Endothelial cell (in vitro differentiated cells): ENCODE results near the gene GAS6. TPM values are rescaled to one million over a fixed set of nuclear protein-coding genes. Genes with fewer than 3 reads are reported as not detected.

Source experiments
- DNase-seq: peaks from one replicate; pipeline ENCODE4 v3.0.0; 2021; ENCODE audit warnings: low spot score
- H3K27ac Mint-ChIP-seq: one replicate; pipeline ENCODE4 v1.8.0; 2021; ENCODE audit warnings: mixed read lengths, inconsistent platforms; ENCODE audit not compliant: unreplicated experiment
- H3K27me3 Mint-ChIP-seq: one replicate; pipeline ENCODE4 v1.8.0; 2021; ENCODE audit warnings: mild to moderate bottlenecking, moderate library complexity, mixed read lengths, inconsistent platforms; ENCODE audit not compliant: unreplicated experiment
- H3K36me3 Mint-ChIP-seq: one replicate; pipeline ENCODE4 v1.8.0; 2021; ENCODE audit warnings: mild to moderate bottlenecking, low read depth, mixed read lengths, inconsistent platforms; ENCODE audit not compliant: unreplicated experiment
- H3K4me1 Mint-ChIP-seq: one replicate; pipeline ENCODE4 v1.8.0; 2021; ENCODE audit warnings: mild to moderate bottlenecking, mixed read lengths, inconsistent platforms; ENCODE audit not compliant: unreplicated experiment
- H3K4me3 Mint-ChIP-seq: one replicate; pipeline ENCODE4 v1.8.0; 2021; ENCODE audit warnings: mild to moderate bottlenecking, mixed read lengths, inconsistent platforms; ENCODE audit not compliant: unreplicated experiment
- H3K9me3 Mint-ChIP-seq: one replicate; pipeline ENCODE4 v1.8.0; 2021; ENCODE audit warnings: mixed read lengths, inconsistent platforms; ENCODE audit not compliant: unreplicated experiment
- total RNA-seq: library from RNA; stranded (reverse); fragmentation: NEBNext Ultra II Directional; extraction: Animal tissue kit (Norgen Biotek cat#: 25700); gene quantifications from one replicate; pipeline ENCODE4 v1.2.1, GENCODE V29; 2021; ENCODE audit not compliant: unreplicated experiment
- TF ChIP-seq, protein P1 (sequence below): fragments of 200-600 bp; sonication (generic); IDR thresholded peaks from one replicate; pipeline ENCODE4 v1.5.0; 2021; ENCODE audit warnings: antibody characterized with exemption; ENCODE audit not compliant: unreplicated experiment

GAS6 gene
- total RNA-seq, 1 donor from 2014 or later, result 19.8 TPM

DNA sequence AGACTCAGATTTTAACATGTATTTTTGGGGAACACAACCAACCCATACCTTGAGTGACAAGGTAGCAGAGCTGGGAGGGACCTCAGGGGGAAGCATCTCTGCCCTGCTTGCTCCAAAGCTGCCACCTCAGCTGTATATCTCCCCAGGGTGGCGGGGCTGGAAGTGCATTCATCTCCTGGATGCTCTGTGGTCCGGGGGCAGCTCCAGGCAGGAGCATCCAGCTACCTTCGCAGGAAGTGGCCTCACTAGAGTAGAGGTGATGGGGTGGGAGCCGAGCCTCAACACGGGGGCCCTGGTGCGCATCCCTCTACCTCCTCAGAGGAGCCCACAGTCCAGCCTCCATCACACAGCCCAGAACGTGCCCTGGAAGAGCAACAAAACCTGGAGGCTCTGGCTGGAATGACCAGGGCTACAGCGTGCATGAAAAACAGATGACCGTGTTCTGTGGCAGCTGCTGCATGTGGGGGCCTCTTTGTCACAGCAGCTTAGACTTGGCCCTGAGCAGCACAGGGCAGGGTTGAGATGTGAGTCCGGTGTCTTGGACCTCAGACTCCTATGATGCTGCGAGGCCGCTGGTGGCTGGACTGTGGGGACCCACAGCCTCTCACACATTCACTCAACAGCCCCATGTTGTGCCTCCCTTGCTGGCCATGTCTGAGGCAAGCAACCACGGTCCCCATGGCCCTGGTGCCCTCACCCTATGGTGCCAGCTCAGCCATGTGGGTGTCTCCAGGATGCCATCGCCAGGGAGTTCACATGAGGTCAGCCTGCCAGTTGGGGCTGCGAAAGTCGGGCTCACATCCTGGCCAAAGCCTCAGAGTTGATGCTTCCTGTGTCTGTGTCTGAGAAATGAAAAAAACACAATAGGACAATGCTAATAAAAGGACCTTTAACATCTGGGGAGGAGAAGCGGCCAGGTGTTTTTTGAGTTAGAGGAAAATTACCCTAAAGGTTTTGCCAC, 17.1 kb upstream of the GAS6 start:
- Mint-ChIP-seq H3K4me1 (peaks cover 22% of the 10 kb centered on the region), H3K27ac (peak overlapping the region; percentile 12), H3K9me3 (no peaks in the 10 kb centered on the region), H3K4me3 (no peak overlapping the region), H3K36me3 (peaks cover 9% of the 10 kb centered on the region), H3K27me3 (peaks cover 10% of the 10 kb centered on the region)
- DNase-seq, result no peak
- TF ChIP-seq, protein P1, sequence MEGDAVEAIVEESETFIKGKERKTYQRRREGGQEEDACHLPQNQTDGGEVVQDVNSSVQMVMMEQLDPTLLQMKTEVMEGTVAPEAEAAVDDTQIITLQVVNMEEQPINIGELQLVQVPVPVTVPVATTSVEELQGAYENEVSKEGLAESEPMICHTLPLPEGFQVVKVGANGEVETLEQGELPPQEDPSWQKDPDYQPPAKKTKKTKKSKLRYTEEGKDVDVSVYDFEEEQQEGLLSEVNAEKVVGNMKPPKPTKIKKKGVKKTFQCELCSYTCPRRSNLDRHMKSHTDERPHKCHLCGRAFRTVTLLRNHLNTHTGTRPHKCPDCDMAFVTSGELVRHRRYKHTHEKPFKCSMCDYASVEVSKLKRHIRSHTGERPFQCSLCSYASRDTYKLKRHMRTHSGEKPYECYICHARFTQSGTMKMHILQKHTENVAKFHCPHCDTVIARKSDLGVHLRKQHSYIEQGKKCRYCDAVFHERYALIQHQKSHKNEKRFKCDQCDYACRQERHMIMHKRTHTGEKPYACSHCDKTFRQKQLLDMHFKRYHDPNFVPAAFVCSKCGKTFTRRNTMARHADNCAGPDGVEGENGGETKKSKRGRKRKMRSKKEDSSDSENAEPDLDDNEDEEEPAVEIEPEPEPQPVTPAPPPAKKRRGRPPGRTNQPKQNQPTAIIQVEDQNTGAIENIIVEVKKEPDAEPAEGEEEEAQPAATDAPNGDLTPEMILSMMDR, result no peak

GRCh38 chr13:113879494-113880360, 15.9 kb upstream of the GAS6 start:
- Mint-ChIP-seq H3K36me3 (peaks cover 5% of the 10 kb centered on the region), H3K4me1 (peaks cover 27% of the 10 kb centered on the region), H3K4me3 (no peak overlapping the region), H3K27ac (no peak overlapping the region), H3K9me3 (no peaks in the 10 kb centered on the region), H3K27me3 (peaks cover 13% of the 10 kb centered on the region)
- TF ChIP-seq, protein P1, result no peak
- DNase-seq, result no peak

DNA sequence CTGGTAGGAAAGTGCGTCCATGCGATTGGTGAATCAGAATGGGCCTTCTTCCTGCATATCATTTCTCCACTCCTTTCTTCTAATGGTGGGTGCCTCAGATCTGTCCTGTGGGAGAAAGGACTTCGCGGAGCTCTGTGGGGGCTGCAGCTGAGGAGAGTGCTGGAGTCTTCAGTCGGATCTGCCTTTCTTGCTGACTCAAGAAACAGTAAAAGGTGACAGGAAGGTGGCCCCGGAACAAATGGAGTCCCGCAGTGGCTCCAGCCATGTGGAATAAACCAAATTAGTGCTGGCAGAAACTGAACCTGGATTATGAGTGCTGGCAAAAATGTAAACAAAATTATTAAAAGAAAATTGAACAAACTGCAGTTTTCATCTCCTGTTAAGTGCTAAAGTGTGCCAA, 15.1 kb upstream of the GAS6 start:
- H3K27me3 Mint-ChIP-seq, result peaks cover 13% of the 10 kb centered on the region
- H3K27ac Mint-ChIP-seq, result no peak overlapping the region
- peaks cover 27% of the 10 kb centered on the region for H3K4me1 Mint-ChIP-seq
- TF ChIP-seq, protein P1, result no peak
- no peak for DNase-seq
- H3K36me3 Mint-ChIP-seq, result peaks cover 3% of the 10 kb centered on the region
- no peak overlapping the region for H3K4me3 Mint-ChIP-seq
- no peaks in the 10 kb centered on the region for H3K9me3 Mint-ChIP-seq

DNA sequence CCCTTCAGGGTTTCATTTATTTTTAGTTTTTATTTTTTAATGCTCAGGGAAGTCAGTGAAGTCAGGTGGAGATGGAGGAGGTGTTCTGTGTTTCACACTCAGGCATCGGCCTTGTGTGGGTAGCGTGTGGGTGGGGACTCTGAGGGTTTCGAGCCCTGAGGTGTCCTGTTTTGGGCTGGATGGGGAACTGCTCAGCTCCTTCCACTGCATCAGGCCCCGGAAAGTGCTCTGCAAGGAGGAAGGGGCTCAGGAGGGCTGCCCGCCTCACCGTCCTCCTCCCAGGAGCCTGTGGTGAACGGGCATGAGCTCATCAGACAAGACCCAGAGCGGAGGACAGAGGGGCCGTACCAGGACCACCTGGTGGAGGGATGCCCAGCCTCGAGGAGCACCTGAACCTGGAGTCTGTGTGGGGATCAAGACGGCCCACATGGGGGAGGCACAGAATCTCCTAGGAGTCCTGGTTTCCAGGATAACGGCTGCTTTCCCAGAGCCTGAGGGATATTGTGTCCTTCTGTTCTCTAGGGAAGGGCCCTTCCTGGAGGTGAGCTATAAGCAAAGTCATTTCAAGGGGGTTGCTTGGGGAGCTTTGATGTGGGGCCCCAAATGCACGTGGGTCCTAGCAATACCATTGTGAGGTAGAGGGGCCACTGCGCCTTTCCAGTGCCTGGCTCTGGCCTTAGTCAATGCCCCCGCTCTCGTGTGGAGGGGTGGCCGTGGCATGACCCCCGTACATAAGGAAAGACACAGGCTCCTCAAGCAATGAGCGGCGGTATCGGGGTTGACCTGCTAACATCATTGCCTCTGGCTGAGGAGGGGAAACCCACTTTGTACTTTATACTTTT, 13.5 kb upstream of the GAS6 start:
- Mint-ChIP-seq H3K27me3 (peaks cover 9% of the 10 kb centered on the region), H3K36me3 (peaks cover 3% of the 10 kb centered on the region), H3K27ac (no peak overlapping the region), H3K4me3 (no peak overlapping the region), H3K9me3 (no peaks in the 10 kb centered on the region), H3K4me1 (peaks cover 21% of the 10 kb centered on the region)
- TF ChIP-seq, protein P1, result no peak
- DNase-seq, result no peak
